ENCODE measurements around the gene SLC38A10.

The SLC38A10 gene

DNA sequence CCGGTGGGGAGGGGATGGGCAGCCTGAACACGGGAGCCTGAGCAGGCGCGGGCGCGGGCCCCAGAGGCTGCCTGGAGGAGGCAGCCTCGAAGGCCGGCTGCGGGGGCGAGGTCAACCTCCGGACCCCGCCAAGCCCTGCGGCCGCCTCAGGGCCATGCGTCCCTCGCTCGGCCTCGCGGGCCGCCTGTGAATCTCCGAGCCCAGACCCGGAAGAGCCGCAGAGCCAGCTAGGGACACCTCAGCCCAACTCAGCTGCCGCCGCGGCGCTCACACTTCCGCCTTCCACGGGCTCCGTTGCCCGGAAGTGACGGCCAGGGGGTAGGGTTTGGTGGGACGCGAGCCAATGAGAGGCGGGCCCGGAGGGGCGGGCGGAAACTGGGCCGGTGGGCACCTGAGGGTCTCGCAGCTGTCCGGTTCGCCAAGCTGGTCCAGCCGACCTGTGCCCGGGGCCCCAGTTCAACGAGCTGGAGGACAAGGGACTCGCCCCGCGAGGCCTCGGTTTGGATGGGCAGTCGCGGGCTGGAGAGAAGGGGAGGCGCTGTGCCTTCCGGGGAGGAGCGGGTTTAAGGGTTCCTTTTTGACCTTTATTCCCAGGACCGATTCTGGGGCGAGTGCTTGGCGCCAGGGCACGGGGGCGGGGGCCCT lies at the start of gene SLC38A10:
Gene SLC38A10 (minus strand): TSS at position 277 of the 645 bp plus-strand sequence. CDS start 386 bp downstream, outside the sequence.
- peak; percentile 78 to 84 for DNase-seq (ENCODE audit: low read depth in 1 of 2, low spot score in 1 of 2)

- DNase-seq (ENCODE audit: low read depth in 1 of 2, low spot score in 1 of 2), result no peak
Measured at GRCh38 chr17:81342269-81343070, 47.4 kb upstream of the SLC38A10 start.

DNA sequence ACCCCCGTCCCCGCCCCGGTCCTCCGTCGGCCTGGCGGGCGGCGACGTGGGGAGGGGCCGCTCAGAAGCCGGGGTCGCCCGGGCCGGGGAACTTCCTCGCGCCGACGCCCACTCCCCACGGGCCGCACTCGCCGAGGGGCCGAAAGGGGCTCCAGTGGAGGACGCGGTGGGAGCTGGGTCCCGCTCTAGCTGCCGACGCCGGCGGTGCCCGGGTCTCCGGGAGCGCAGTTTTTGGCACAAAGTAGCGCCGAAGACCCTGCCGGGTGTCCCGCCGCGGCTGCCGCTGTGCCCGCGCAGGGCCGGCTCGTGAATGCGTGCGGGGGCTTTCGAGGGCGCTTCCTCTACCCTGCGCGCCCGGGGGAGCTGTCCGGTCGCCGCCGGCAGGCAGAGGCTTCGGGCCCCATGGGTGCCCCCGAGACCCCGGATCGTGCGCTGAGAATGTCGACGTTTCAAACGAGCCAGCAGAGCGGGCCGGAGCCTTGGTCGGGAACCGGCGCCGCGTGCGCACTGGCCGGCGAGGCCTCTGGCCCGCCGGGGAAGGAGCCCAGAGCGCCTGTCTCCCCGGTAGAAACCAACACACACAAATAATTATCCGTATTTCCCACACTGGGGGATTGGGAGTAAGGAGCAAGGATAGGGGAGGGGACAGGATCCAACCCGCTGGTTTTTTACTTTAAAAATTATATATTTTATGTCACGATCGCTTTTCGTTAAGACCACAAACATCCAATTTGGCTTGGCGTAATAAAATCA lies 46.6 kb upstream of the SLC38A10 start:
- DNase-seq (ENCODE audit: low read depth in 1 of 2, low spot score in 1 of 2), result no peak

DNA sequence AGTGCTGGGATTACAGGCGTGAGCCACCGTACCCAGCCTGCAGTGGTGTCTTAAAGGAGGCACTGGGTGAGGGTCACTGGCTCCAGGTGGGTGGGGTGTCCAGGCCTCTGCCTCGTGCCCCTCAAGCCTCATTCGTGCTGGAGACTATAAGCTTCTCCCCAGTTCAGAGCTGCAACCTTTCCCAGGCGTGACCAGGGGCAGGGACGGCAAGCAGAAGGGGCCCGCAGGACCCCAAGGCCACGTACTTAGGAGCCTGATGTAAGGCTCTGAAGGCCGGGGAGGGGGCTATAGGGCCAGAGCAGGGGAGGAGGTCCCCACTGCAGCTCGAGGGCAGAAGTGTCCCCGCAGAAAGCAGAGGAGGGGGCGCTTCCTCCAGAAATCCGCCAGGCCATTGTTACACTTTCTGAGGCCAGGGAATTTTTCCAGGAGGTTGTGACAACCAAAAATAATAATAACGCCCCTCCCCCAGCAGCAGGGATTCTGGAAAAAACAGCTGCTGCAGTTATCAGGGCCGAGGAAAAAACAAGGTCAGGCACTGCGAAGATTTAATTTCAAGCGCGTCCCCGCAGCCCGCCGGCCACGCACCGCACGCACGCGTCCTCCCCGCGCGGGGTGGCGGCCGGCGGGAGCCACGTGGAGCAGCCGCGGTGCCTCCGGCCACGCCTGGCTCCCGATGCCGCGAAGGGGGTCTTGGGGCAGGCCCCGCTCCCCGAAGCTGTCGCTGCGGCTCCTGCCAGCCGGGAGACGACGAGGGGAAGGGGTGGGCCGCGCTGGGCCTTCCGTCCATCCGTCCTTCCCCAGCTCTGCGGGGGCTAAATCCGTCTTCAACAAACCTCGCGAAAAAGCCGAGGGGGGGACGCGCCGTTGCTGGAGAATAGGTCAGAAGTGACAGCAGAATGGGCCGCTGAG lies 45.8 kb upstream of the SLC38A10 start:
- DNase-seq (ENCODE audit: low read depth in 1 of 2, low spot score in 1 of 2), result no peak

DNA sequence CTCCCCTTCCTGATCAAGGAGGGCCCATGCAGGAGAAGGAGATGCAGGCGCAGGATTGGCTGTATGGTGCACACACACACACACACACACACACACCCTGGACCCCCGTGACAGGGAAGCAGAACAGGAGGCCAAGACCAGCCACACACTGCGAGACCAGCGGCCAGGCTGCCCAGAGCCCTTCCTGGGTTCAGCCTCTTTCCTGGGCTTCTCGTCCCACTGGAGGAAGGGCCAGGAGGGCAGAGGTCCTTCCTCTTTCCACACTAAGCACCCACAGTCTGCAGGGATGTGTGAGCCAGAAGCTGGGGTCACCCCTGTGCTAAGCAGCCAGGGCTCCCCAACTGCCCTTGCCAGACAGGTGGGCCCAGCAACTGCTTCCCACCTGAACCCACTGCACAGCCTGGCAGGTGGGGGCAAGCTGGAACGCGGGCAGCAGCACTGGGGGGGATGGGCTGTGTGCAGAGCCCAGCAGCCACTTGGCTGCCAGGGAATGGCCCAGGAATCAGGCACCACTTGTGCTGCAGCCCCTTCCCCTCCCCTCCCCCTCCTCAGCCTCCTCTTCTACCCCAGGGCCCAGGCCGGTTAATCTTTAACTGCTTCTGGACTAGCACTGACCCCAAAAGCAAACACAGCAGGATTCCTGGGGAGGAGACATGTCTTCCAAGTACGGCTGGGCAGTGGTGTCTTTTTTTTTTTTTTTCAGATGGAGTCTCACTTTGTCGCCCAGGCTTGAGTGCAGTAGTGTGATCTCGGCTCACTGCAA lies 44.6 kb upstream of the SLC38A10 start:
- no peak for DNase-seq (ENCODE audit: low read depth in 1 of 2, low spot score in 1 of 2)

DNA sequence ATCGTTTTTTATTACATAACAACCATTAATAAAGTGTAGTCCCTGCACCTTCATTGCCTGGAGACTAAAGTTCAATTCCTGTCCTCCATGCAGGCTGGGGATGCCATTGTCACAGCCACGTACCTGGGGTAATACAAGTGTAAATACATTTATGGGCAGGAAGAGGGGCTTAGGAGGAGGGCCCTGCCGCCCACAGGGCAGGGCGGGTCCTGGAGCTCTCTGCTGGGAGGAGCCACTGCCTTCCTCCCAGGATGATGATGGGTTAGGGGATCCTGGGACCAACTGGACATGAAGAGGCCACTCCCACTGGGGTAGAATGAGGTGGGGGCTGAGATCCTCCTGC lies 44.1 kb upstream of the SLC38A10 start:
- no peak for DNase-seq (ENCODE audit: low read depth in 1 of 2, low spot score in 1 of 2)

DNA sequence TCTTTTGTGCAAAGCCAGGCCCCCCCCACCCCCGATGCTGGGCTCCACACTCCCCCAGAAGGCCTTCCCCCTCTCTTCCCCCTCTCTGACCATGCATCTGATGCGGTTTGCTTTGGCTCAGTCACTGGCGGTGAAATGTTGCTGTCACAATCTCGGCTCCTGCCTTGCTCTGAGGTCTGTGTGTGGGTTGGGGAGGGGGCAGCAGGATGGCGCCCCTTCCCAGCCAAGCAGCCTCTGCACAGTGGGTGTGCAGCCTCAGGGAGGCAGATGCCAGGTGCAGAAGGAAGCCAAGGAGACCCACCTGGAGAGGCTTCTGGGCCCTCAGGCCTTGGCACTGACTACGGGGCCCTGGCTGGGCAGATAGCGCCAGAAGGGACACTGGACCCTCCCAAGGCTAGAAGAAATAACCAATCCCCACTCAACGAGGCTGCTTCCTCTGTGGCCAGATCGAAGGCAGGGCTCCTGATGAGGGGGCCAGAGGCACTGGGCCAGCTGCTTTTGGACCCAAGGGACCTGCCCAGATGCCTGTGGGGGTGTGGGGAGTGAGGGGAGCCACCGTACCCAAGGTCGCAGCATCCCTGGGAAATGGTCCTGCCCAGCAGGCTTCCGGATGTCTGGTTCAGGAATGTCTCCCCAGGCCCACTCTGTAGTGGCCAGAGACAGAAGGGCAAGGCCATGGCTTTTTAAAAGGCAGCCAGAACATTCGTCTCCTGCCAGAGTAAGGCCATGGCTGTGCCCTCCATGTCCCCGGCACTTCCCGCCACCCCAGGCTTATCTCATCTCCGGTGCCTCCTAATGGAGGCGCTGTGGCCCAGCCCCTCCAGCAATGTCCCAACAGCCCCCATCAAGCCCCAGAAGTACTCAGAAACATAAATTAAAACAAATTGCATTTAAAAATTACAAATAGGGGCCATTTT lies 43.4 kb upstream of the SLC38A10 start:
- DNase-seq (ENCODE audit: low read depth in 1 of 2, low spot score in 1 of 2), result no peak

- DNase-seq (ENCODE audit: low read depth in 1 of 2, low spot score in 1 of 2), result no peak
Measured at GRCh38 chr17:81337476-81337879, 42.4 kb upstream of the SLC38A10 start.

DNA sequence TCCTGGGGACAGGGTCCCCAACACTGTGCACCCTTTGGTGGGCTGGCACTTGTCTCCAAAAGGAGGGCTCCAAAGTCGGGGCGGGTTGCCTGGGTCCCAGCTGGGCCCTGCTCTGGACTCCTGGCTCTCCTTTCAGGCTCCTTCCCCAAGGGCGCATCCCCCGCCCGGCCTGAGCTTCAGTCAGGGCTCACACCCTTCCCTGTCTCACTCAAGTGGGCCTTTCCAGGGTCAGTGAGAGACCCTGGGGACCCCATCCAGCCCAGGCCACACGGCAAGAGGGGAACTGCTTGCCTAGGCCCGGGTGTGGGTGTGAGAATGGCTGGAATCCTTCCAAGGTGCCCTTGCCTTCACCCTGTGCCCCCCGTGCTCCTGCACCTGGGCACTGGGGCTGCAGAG lies 41.8 kb upstream of the SLC38A10 start:
- DNase-seq (ENCODE audit: low read depth in 1 of 2, low spot score in 1 of 2), result no peak

GRCh38 chr17:81336296-81336929 lies 41.3 kb upstream of the SLC38A10 start:
- no peak for DNase-seq (ENCODE audit: low read depth in 1 of 2, low spot score in 1 of 2)

DNA sequence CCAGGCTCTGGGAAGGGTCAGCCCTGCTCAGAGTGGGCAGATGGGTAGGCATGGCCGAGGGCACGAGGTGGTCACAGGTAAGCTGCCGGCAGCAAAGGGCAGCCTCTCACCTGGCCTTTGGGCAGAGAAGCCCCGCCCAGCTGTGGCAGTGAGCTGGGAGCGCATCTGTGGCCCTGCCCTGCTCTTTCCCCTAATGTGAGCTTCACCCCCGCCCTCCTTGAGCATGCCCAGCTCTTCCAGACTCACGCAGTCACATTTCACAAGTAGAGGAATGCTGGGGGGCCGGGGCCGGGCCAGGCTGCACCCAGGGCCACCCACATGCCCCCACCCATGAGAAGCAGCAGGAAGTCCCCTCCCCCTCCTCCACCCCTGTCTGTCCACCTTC lies 40.7 kb upstream of the SLC38A10 start:
- no peak for DNase-seq (ENCODE audit: low read depth in 1 of 2, low spot score in 1 of 2)

- DNase-seq (ENCODE audit: low read depth in 1 of 2, low spot score in 1 of 2), result no peak
Measured at GRCh38 chr17:81334987-81335772, 40.1 kb upstream of the SLC38A10 start.

DNA sequence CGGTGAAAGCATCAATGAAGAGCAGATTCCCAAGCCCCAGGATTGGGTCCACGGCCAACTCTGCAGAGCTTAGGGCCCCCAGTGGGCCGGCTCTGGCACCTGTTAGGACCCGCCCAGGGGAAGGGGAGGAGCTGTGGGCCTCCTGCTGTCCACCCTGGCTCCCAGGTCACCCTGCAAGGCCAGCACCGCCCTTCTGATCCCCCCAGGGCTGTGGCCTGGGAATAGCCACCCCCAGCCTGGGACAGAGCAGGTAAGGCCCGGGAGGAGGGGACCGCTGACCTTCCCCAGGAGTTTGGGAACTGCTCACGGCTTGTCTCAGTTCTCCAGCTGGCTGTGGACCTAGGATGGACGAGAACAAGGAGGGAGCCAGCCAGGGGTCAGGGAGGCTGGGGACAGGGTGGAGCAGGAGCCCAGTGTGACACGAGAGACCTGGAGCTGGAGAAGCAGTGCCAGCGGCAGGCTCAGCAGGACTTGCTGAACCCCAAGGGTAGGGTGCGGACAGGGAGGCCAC lies 39.3 kb upstream of the SLC38A10 start:
- no peak for DNase-seq (ENCODE audit: low read depth in 1 of 2, low spot score in 1 of 2)

GRCh38 chr17:81333616-81334368 lies 38.7 kb upstream of the SLC38A10 start:
- DNase-seq (ENCODE audit: low read depth in 1 of 2, low spot score in 1 of 2), result no peak

- DNase-seq (ENCODE audit: low read depth in 1 of 2, low spot score in 1 of 2), result no peak
Measured at GRCh38 chr17:81332914-81333528, 37.9 kb upstream of the SLC38A10 start.

GRCh38 chr17:81332118-81332834 lies 37.2 kb upstream of the SLC38A10 start:
- no peak for DNase-seq (ENCODE audit: low read depth in 1 of 2, low spot score in 1 of 2)

Data from stimulated activated CD4-positive, alpha-beta T cell treated with anti-CD3 and anti-CD28 coated beads, Interleukin-15, amount 100 ng/mL, for 1 hour (primary cell).